Posterior cingulate gyrus (tissue), 11 donors: ENCODE measurements around the gene GRB14.
A peak's percentile ranks its signal among the peaks of the same experiment; 100 is the strongest.
"Not testable (repeated sequence)": the region's sequence is repeated elsewhere in the genome, so short reads cannot be mapped to it uniquely, and the experiment has no call there.

Source experiments
- DNase-seq, 10 donors: peaks; one replicate each; pipeline versions ENCODE4 v3.0.0 to v3.0.0-alpha.2; 2020 to 2021; ENCODE audit warnings: mixed read lengths in 3 of 10
- intact Hi-C: fragments of 100-400 bp; cut with DNase I; formaldehyde crosslinking; loops from one replicate; pipeline ENCODE4 v1.15.1; 2023

GRB14 gene

GRCh38 chr2:164620873-164621763, at the start of gene GRB14:
TSS of gene GRB14 (minus strand) at chr2:164621482. CDS start at chr2:164621309, 173 bp downstream.
- DNase-seq: peak in 6 of 10 donors; percentile 11 to 88 (median 46)
- intact Hi-C loops: no loop called here

GRCh38 chr2:164669291-164669690, 48.0 kb upstream of the GRB14 start:
- intact Hi-C loops: no loop called here
- DNase-seq: no peak

GRCh38 chr2:164667566-164667965, 46.3 kb upstream of the GRB14 start:
- no peak for DNase-seq
- intact Hi-C loops: no loop called here

- no peak for DNase-seq
- intact Hi-C loops: no loop called here
These were observed 42.8 kb upstream of the GRB14 start for GRCh38 chr2:164664070-164664469.

- intact Hi-C loops: no loop called here
- no peak for DNase-seq
These were observed 41.8 kb upstream of the GRB14 start for GRCh38 chr2:164662868-164663631.

GRCh38 chr2:164662066-164662465, 40.8 kb upstream of the GRB14 start:
- intact Hi-C loops: no loop called here
- DNase-seq: no peak

GRCh38 chr2:164661349-164661748, 40.1 kb upstream of the GRB14 start:
- intact Hi-C loops: no loop called here
- no peak for DNase-seq

GRCh38 chr2:164657129-164657528, 35.8 kb upstream of the GRB14 start:
- intact Hi-C loops: no loop called here
- DNase-seq: no peak

GRCh38 chr2:164655750-164656149, 34.5 kb upstream of the GRB14 start:
- no peak for DNase-seq
- intact Hi-C loops: no loop called here

GRCh38 chr2:164655336-164655735, 34.1 kb upstream of the GRB14 start:
- no peak for DNase-seq
- intact Hi-C loops: no loop called here

- no peak for DNase-seq
- intact Hi-C loops: no loop called here
These were observed 30.1 kb upstream of the GRB14 start for GRCh38 chr2:164651361-164651760.

GRCh38 chr2:164644036-164644700, 22.9 kb upstream of the GRB14 start:
- no peak for DNase-seq
- intact Hi-C loops: no loop called here

GRCh38 chr2:164642946-164643555, 21.8 kb upstream of the GRB14 start:
- intact Hi-C loops: no loop called here
- no peak for DNase-seq

- intact Hi-C loops: no loop called here
- no peak for DNase-seq
These were observed 21.0 kb upstream of the GRB14 start for GRCh38 chr2:164642268-164642667.

- DNase-seq, intact Hi-C loops: not testable (repeated sequence)
These were observed 7.0 kb upstream of the GRB14 start for GRCh38 chr2:164628319-164628718.

GRCh38 chr2:164625378-164625971, 4.2 kb upstream of the GRB14 start:
- no peak for DNase-seq
- intact Hi-C loops: no loop called here

GRCh38 chr2:164624316-164624715, 3.0 kb upstream of the GRB14 start:
- no peak for DNase-seq
- intact Hi-C loops: no loop called here

- intact Hi-C loops: no loop called here
- no peak for DNase-seq
These were observed 1.2 kb upstream of the GRB14 start for GRCh38 chr2:164622338-164623106.

- intact Hi-C loops: no loop called here
- peak in 3 of 10 donors; percentile 8 to 82 (median 76) for DNase-seq
These were observed 453 bp upstream of the GRB14 start for GRCh38 chr2:164621764-164622105.

GRCh38 chr2:164620457-164620856, 825 bp downstream of the GRB14 start:
- no peak for DNase-seq
- intact Hi-C loops: no loop called here
